Embryonic facial prominence (tissue), 1 donor: ENCODE data around the gene TRIM66.

Source experiments
- DNase-seq: peaks from one replicate; pipeline ENCODE4 v3.0.0-alpha.2; 2016; ENCODE audit errors: extremely low spot score

TRIM66 gene

GRCh38 chr11:8715501-8715900 is 33.0 kb upstream of the TRIM66 start:
- no peak for DNase-seq

GRCh38 chr11:8714622-8715225 is 32.3 kb upstream of the TRIM66 start:
- no peak for DNase-seq

- no peak for DNase-seq
Measured at GRCh38 chr11:8713760-8714454, 31.4 kb upstream of the TRIM66 start.

GRCh38 chr11:8712506-8712905 is 30.0 kb upstream of the TRIM66 start:
- DNase-seq = no peak

GRCh38 chr11:8711895-8712442 is 29.5 kb upstream of the TRIM66 start:
- no peak for DNase-seq

- DNase-seq = no peak
Measured at GRCh38 chr11:8709777-8710176, 27.3 kb upstream of the TRIM66 start.

GRCh38 chr11:8709002-8709672 is 26.7 kb upstream of the TRIM66 start:
- peak; percentile 82 for DNase-seq

GRCh38 chr11:8707541-8708191 is 25.2 kb upstream of the TRIM66 start:
- DNase-seq = no peak

GRCh38 chr11:8706673-8707432 is 24.4 kb upstream of the TRIM66 start:
- DNase-seq = no peak

GRCh38 chr11:8705146-8705545 is 22.7 kb upstream of the TRIM66 start:
- no peak for DNase-seq

GRCh38 chr11:8704136-8704535 is 21.7 kb upstream of the TRIM66 start:
- DNase-seq = no peak

- DNase-seq = no peak
Measured at GRCh38 chr11:8702598-8702915, 20.1 kb upstream of the TRIM66 start.

GRCh38 chr11:8701891-8702597 is 19.6 kb upstream of the TRIM66 start:
- no peak for DNase-seq

- no peak for DNase-seq
Measured at GRCh38 chr11:8699903-8700302, 17.4 kb upstream of the TRIM66 start.

- DNase-seq = no peak
Measured at GRCh38 chr11:8698917-8699441, 16.5 kb upstream of the TRIM66 start.

- DNase-seq = no peak
Measured at GRCh38 chr11:8698379-8698851, 15.9 kb upstream of the TRIM66 start.

GRCh38 chr11:8697054-8697453 is 14.6 kb upstream of the TRIM66 start:
- DNase-seq = no peak

- no peak for DNase-seq
Measured at GRCh38 chr11:8694137-8694536, 11.7 kb upstream of the TRIM66 start.

- DNase-seq = no peak
Measured at GRCh38 chr11:8693555-8693954, 11.1 kb upstream of the TRIM66 start.

GRCh38 chr11:8693010-8693551 is 10.6 kb upstream of the TRIM66 start:
- DNase-seq = no peak
